GM18505 (cell line): ENCODE measurements around the gene GRK5.
"Not testable (repeated sequence)": the region's sequence is repeated elsewhere in the genome, so short reads cannot be mapped to it uniquely, and the experiment has no call there.

ENCODE experiments used
- ATAC-seq: cut with Tn5 transposase; IDR thresholded peaks from one replicate; pipeline ENCODE4 v1.9.1; 2021; ENCODE audit not compliant: unreplicated experiment
- POLR2A ChIP-seq: IDR thresholded peaks from 4 replicates; pipeline ENCODE4 v1.6.1; 2011; ENCODE audit warnings: borderline replicate concordance; ENCODE audit not compliant: insufficient read depth, insufficient read length; ENCODE audit errors: extremely low read depth

GRK5 gene

GRCh38 chr10:119207366-119207666 lies at the start of gene GRK5:
Gene GRK5, plus strand, starts transcription at chr10:119207571. Its CDS starts 347 bp downstream, at chr10:119207918.
- TF ChIP-seq POLR2A: peak; percentile 69
- ATAC-seq: peak; percentile 73

GRCh38 chr10:119159332-119159731 lies 48.0 kb upstream of the GRK5 start:
- no peak for ATAC-seq
- TF ChIP-seq POLR2A: no peak

- no peak for ATAC-seq
- no peak for TF ChIP-seq POLR2A
Measured at GRCh38 chr10:119161680-119162451, 45.5 kb upstream of the GRK5 start.

- ATAC-seq: no peak
Measured at GRCh38 chr10:119162452-119163092, 44.8 kb upstream of the GRK5 start.

GRCh38 chr10:119165171-119166117 lies 41.9 kb upstream of the GRK5 start, which contains the start of gene SFXN4:
Gene SFXN4, minus strand, starts transcription at chr10:119165714. Its CDS starts 67 bp downstream, at chr10:119165647.
- peak; percentile 88 for TF ChIP-seq POLR2A
- peak; percentile 93 for ATAC-seq

More at GRCh38 chr10:119162452-119163092, 44.8 kb upstream of the GRK5 start:
- TF ChIP-seq POLR2A: no peak

GRCh38 chr10:119166118-119166500 lies 41.3 kb upstream of the GRK5 start:
- no peak for ATAC-seq
- TF ChIP-seq POLR2A: no peak

GRCh38 chr10:119166564-119166963 lies 40.8 kb upstream of the GRK5 start:
- TF ChIP-seq POLR2A: no peak
- no peak for ATAC-seq

- TF ChIP-seq POLR2A: no peak
- no peak for ATAC-seq
Measured at GRCh38 chr10:119167041-119167440, 40.3 kb upstream of the GRK5 start.

GRCh38 chr10:119174109-119174508 lies 33.3 kb upstream of the GRK5 start:
- ATAC-seq: no peak
- no peak for TF ChIP-seq POLR2A

GRCh38 chr10:119176166-119176565 lies 31.2 kb upstream of the GRK5 start:
- no peak for TF ChIP-seq POLR2A
- no peak for ATAC-seq

GRCh38 chr10:119177708-119178371 lies 29.5 kb upstream of the GRK5 start:
- no peak for ATAC-seq

GRCh38 chr10:119178372-119179119 lies 28.8 kb upstream of the GRK5 start, which contains the start of gene PRDX3:
Gene PRDX3, minus strand, starts transcription at chr10:119178812. Its CDS starts 22 bp downstream, at chr10:119178790.
- ATAC-seq: peak; percentile 93
- TF ChIP-seq POLR2A: peak; percentile 97

More at GRCh38 chr10:119177708-119178371, 29.5 kb upstream of the GRK5 start:
- TF ChIP-seq POLR2A: no peak

- not testable (repeated sequence) for ATAC-seq
Measured at GRCh38 chr10:119180850-119181400, 26.4 kb upstream of the GRK5 start.
